HG03469 (cell line): ENCODE results near the gene SYNCRIP.
"Not testable (repeated sequence)": the region's sequence is repeated elsewhere in the genome, so short reads cannot be mapped to it uniquely, and the experiment has no call there.

Experiments
- ATAC-seq: cut with Tn5 transposase; IDR thresholded peaks from one replicate; pipeline ENCODE4 v1.9.1; 2021; ENCODE audit warnings: mild to moderate bottlenecking, moderate library complexity, moderate number of reproducible peaks; ENCODE audit not compliant: unreplicated experiment

SYNCRIP gene

GRCh38 chr6:85600713-85601313, 41.9 kb downstream of the SYNCRIP start:
- no peak for ATAC-seq

GRCh38 chr6:85594197-85594930, 48.3 kb downstream of the SYNCRIP start:
- no peak for ATAC-seq

DNA sequence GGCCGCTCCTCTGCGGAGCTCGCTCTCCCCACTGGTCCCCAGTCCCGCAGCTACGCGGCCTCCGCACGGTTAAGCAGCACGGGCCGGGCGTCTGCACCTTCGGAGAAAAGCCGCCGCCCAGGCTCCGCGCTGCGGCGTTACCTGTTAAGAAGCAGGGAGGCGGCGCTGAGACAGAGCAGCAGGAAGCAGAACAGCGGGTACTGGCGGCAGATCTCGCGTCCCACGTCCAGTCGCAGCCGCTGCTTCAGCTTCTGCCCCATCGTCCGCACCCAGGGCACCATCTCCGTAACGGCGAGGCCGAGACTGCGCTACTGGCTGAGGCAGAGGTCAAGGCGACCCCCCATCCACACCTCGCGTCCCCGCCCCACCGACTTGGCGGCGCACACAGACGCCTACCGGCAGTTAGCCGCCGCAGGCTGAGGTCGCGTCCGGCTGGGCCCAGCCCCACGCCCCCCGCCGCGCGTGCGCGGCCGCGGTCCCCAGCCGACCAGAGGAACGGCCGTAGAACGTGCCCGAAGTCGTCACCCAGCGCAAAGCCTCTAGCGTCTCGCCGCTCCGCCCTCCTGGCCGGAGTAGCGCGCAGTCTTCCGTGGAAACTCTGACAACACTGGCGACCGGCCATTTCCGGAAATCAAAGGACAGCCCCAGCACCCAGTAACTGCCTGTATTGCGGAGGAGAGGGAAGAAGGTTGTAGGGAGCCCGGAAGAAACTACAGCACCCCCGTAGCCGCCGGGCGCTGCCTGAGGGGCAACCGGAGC, 49.1 kb downstream of the SYNCRIP start, which contains the start of gene SNX14:
Gene SNX14, minus strand, starts transcription at position 421 of the 759 bp plus-strand sequence. Its CDS starts 140 bp downstream, at position 281.
- peak; percentile 88 for ATAC-seq

GRCh38 chr6:85592033-85592432, 50.7 kb downstream of the SYNCRIP start:
- ATAC-seq: no peak

DNA sequence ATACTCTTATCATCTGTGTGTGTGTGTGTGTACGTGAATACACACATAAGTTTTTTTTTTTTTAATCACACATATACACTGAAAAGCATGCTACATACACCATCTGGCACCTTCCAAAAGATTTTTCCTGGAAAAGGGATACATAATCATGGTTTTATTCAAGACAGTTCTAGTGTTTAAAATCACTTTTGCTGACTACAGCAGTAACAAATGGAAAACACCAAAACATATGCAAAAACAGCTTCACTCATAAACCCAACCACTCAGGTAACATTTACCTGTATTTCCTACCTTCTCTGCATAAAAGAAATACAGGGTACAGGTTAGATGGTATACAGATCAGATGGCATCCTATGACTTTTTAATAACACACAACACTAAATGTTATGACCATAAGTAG, 51.5 kb downstream of the SYNCRIP start:
- ATAC-seq: no peak

- no peak for ATAC-seq
Observed at GRCh38 chr6:85585741-85586140, 56.9 kb downstream of the SYNCRIP start.

DNA sequence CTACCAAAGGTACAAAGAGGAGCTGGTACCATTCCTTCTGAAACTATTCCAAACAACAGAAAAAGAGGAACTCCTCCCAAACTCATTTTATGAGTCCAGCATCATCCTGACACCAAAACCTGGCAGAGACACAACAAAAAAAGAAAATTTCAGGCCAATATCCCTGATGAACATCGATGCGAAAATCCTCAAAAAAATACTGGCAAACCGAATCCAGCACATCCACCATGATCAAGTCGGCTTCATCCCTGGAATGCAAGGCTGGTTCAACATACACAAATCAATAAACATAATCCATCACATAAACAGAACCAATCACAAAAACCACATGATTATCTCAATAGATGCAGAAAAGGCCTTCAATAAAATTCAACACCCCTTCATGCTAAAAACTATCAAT, 59.9 kb downstream of the SYNCRIP start:
- ATAC-seq: not testable (repeated sequence)

GRCh38 chr6:85581572-85581971, 61.1 kb downstream of the SYNCRIP start:
- no peak for ATAC-seq

DNA sequence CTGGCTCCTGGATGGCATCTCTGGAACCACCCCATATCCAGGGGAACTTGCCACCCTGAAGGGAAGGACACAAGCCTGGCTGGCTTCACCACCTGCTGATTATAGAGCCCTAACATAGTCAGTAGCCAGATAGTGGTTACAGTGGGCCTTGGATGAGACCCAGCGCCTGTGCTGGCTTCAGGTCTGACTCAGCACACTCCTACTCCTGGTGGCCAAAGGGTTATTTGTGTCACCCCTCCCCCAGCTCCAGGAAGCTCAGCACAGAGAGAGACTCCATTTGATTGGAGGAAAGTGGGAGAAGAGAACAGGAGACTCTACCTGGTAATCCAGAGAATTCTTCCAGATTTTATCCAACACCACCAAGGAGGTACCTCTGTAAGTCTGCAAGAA, 61.8 kb downstream of the SYNCRIP start:
- peak; percentile 93 for ATAC-seq

DNA sequence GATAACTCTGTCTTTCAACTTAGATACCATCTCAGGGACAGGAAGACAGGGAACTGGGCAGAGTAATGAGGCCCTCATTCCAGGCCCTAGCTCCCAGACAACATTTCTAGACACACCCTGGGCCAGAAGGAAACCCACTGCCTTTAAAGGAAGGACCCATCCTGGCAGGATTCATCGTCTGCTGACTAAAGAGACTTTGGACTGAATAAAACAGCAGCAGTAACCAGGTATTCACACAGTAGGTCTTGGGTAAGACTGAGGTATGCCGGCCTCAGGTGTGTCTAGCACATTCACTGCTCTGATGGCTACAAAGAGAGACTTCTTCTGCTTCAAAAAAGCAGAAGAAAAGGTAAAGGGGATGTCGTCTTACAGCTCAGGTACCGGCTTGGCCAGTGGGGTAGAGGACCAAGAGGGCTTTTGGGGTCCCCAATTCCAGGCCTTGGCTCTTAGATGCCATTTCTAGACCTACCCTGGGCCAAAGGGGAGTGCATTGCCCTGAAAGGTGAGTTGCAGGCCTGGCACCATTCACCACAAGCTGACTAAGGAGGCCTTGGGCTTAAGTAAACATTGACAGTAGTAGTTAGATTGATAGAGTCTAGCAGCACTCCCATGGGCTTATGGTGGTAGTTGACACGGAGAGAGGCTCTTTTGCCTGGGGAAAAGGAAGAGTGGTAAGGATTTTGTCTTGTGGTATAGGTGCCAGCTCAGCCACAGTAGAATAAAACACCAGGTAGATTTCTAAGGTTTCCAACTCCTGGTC, 62.4 kb downstream of the SYNCRIP start:
- ATAC-seq: no peak

GRCh38 chr6:85579581-85579980, 63.1 kb downstream of the SYNCRIP start:
- ATAC-seq: no peak

DNA sequence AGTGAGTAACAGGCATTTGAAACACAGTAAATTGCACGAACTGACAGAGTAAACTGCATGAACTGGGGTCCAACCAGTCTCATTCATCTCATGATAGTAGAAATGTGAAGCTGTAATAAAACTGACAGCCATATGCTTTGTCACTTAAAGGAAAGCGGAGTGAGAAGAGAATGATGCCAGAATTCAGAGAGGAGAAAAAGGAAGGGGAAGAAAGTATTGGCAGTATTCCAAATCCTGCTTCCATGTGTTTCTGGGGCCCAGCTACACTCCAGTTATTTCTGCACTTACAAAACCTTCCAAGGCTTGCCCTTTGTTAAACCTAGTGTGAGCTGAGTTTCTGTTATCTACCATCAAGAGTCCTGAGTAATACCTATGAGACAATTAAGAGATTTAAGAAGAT, 66.2 kb downstream of the SYNCRIP start:
- no peak for ATAC-seq

GRCh38 chr6:85574932-85575598, 67.6 kb downstream of the SYNCRIP start:
- ATAC-seq: no peak

GRCh38 chr6:85569323-85569722, 73.4 kb downstream of the SYNCRIP start:
- no peak for ATAC-seq

DNA sequence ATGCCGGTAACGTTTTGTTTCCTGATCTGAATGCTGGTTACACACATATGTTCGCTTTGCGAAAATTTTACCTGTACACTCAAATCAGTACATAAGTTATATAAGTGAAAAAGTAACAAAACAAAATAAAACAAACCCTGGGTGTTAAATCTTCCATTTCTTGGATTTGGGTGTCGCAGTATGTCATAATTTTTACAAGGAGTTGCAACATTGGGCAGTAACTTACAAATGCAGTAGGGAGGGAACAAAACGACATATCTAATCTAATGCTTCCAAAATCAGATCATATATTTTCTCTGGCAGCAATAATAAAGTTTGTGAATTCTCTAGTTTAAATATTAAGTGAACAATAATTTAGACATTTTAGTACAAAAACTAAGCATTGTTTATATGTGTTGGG, 74.3 kb downstream of the SYNCRIP start:
- no peak for ATAC-seq

DNA sequence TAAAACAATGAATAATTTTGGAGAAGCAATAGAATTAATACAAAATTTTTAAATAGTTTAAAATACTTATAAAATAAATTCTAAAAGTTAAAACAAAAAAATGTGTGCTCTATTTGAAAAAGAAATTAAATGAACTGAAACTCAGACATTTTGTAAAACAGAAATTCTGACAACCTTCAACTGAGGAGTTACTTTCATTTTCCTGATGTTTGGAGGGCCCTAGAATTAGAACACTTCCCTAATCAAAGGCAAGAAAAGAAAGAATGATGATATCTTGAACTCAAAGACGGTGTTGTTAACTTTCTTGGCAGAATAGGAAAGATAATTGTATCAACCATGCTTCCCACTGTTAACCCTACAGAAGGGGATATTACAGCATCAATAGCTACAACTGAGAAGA, 77.0 kb downstream of the SYNCRIP start:
- no peak for ATAC-seq

- ATAC-seq: not testable (repeated sequence)
Observed at GRCh38 chr6:85564223-85564622, 78.5 kb downstream of the SYNCRIP start.
